ENCODE results near the gene ACTL6B.
A peak's percentile ranks its signal among the peaks of the same experiment; 100 is the strongest.
"Not testable (repeated sequence)": the region's sequence is repeated elsewhere in the genome, so short reads cannot be mapped to it uniquely, and the experiment has no call there.

The ACTL6B gene

GRCh38 chr7:100671353-100672327, 15.4 kb upstream of the ACTL6B start:
- Mint-ChIP-seq H3K9me3 (no peaks in the 10 kb centered on the region), H3K4me3 (peak overlapping the region in 1 of 2 donors; percentile 89), H3K27me3 (peaks cover 0 to 7% of the 10 kb centered on the region in 2 donors), H3K4me1 (ENCODE audit: low read depth in 2 of 2) (peaks cover 4 to 9% of the 10 kb centered on the region in 2 donors), H3K36me3 (ENCODE audit: insufficient read depth) (peaks cover 45% of the 10 kb centered on the region), H3K27ac (no peak overlapping the region)
- no peak for ATAC-seq (replicated peaks)
- no peak for DNase-seq

- no peak overlapping the region for H3K4me3 Mint-ChIP-seq
- no peak for ATAC-seq (replicated peaks)
- H3K9me3 Mint-ChIP-seq, result no peaks in the 10 kb centered on the region
- peaks cover 3 to 19% of the 10 kb centered on the region in 2 donors for H3K27me3 Mint-ChIP-seq
- H3K4me1 Mint-ChIP-seq (ENCODE audit: low read depth in 2 of 2), result peaks cover 4 to 5% of the 10 kb centered on the region in 2 donors
- H3K27ac Mint-ChIP-seq, result no peak overlapping the region
- no peak for DNase-seq
- peaks cover 29% of the 10 kb centered on the region for H3K36me3 Mint-ChIP-seq (ENCODE audit: insufficient read depth)
Measured at GRCh38 chr7:100670074-100670473, 13.8 kb upstream of the ACTL6B start.

DNA sequence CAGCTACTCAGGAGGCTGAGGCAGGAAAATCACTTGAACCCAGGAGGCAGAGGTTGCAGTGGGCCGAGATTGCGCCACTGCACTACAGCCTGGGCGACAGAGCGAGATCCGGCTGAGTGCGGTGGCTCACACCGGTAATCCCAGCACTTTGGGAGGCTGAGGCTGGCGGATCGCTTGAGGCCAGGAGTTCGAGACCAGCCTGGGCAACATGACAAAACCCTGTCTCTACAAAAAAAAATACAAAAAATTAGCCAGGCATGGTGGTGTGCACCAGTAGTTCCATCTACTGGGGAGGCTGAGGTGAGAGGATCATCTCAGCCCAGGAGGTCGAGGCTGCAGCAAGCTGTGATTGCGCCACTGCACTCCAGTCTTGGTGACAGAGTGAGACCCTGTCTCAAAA, 12.9 kb upstream of the ACTL6B start:
- H3K9me3 Mint-ChIP-seq; H3K27ac Mint-ChIP-seq; DNase-seq; ATAC-seq (replicated peaks); H3K4me1 Mint-ChIP-seq (ENCODE audit: low read depth in 2 of 2); H3K4me3 Mint-ChIP-seq: not testable (repeated sequence)
- Mint-ChIP-seq H3K27me3 (peaks cover 5 to 21% of the 10 kb centered on the region in 2 donors), H3K36me3 (ENCODE audit: insufficient read depth) (peaks cover 21% of the 10 kb centered on the region)

DNA sequence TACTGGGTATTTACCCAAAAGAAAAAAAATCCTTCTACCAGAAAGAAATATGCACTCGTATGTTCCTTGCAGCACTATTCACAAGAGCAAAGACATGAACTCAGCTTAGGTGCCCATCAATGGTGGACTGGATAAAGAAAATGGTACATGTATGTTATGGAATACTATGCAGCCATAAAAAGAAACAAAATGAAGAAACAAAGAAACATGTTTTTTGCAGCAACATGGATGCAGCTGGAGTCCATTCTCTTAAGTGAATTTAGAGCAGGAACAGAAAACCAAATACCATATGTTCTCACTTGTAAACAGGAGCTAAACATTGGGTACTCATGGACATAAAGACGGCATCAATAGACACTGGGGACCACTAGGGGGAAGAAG, 11.8 kb upstream of the ACTL6B start:
- H3K4me1 Mint-ChIP-seq (ENCODE audit: low read depth in 2 of 2), result peaks cover 2 to 4% of the 10 kb centered on the region in 2 donors
- ATAC-seq (replicated peaks) (no peak), DNase-seq (no peak)
- no peak overlapping the region for H3K4me3 Mint-ChIP-seq
- H3K27me3 Mint-ChIP-seq, result peaks cover 5 to 21% of the 10 kb centered on the region in 2 donors
- H3K36me3 Mint-ChIP-seq (ENCODE audit: insufficient read depth), result peaks cover 10% of the 10 kb centered on the region
- H3K9me3 Mint-ChIP-seq, result no peaks in the 10 kb centered on the region
- no peak overlapping the region for H3K27ac Mint-ChIP-seq

- Mint-ChIP-seq H3K27me3 (peaks cover 5 to 21% of the 10 kb centered on the region in 2 donors), H3K4me1 (ENCODE audit: low read depth in 2 of 2) (peaks cover under 1 to 4% of the 10 kb centered on the region in 2 donors), H3K4me3 (no peak overlapping the region), H3K27ac (no peak overlapping the region), H3K9me3 (no peaks in the 10 kb centered on the region), H3K36me3 (ENCODE audit: insufficient read depth) (peaks cover 5% of the 10 kb centered on the region)
- DNase-seq (no peak), ATAC-seq (replicated peaks) (no peak)
Measured at GRCh38 chr7:100667331-100668068, 11.3 kb upstream of the ACTL6B start.

GRCh38 chr7:100665168-100665726, 9.0 kb upstream of the ACTL6B start:
- Mint-ChIP-seq H3K4me3 (no peak overlapping the region), H3K9me3 (no peaks in the 10 kb centered on the region), H3K36me3 (ENCODE audit: insufficient read depth) (no peaks in the 10 kb centered on the region), H3K27me3 (peaks cover 5 to 27% of the 10 kb centered on the region in 2 donors), H3K4me1 (ENCODE audit: low read depth in 2 of 2) (peaks cover 0 to 4% of the 10 kb centered on the region in 2 donors), H3K27ac (no peak overlapping the region)
- DNase-seq (no peak), ATAC-seq (replicated peaks) (no peak)

DNA sequence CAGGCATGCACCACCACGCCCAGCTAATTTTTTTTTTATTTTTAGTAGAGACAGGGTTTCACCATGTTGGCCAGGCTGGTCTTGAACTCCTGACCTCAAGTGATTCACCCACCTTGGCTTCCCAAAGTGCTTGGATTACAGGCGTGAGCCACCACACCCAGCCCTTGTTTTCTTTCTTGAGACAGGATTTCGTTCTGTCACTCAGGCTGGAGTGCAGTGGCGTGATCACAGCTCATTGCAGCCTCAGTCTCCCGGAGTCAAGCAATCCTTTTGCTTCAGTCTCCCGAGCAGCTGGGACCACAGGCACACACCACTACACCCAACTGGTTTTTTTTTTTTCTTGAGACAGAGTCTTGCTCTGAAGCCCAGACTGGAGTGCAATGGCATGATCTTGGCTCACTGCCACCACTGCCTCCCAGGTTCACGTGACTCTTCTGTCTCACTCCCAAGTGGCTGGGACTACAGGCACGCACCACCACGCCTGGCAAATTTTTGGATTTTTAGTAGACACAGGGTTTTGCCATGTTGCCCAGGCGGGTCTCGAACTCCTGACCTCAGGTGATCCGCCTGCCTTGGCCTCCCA, 6.0 kb upstream of the ACTL6B start:
- DNase-seq, result not testable (repeated sequence)

GRCh38 chr7:100654908-100655831, 1.1 kb downstream of the ACTL6B start:
- ATAC-seq (replicated peaks) (no peak), DNase-seq (no peak)
- H3K9me3 Mint-ChIP-seq, result no peaks in the 10 kb centered on the region
- no peaks in the 10 kb centered on the region for H3K36me3 Mint-ChIP-seq (ENCODE audit: insufficient read depth)
- H3K4me3 Mint-ChIP-seq, result no peak overlapping the region
- H3K4me1 Mint-ChIP-seq (ENCODE audit: low read depth in 2 of 2), result peaks cover 0 to 4% of the 10 kb centered on the region in 2 donors
- H3K27me3 Mint-ChIP-seq, result peaks cover 44 to 71% of the 10 kb centered on the region in 2 donors
- H3K27ac Mint-ChIP-seq, result no peak overlapping the region

More for the DNA sequence above, 6.0 kb upstream of the ACTL6B start:
- ATAC-seq (replicated peaks); H3K4me1 Mint-ChIP-seq (ENCODE audit: low read depth in 2 of 2); H3K9me3 Mint-ChIP-seq; H3K4me3 Mint-ChIP-seq; H3K36me3 Mint-ChIP-seq (ENCODE audit: insufficient read depth); H3K27ac Mint-ChIP-seq: not testable (repeated sequence)
- H3K27me3 Mint-ChIP-seq, result peaks cover 16 to 45% of the 10 kb centered on the region in 2 donors

GRCh38 chr7:100649826-100650565, 6.3 kb downstream of the ACTL6B start:
- Mint-ChIP-seq H3K4me1 (ENCODE audit: low read depth in 2 of 2) (peaks cover 0 to 4% of the 10 kb centered on the region in 2 donors), H3K4me3 (no peak overlapping the region), H3K9me3 (no peaks in the 10 kb centered on the region), H3K36me3 (ENCODE audit: insufficient read depth) (peaks cover 3% of the 10 kb centered on the region), H3K27ac (no peak overlapping the region), H3K27me3 (peaks cover 45 to 78% of the 10 kb centered on the region in 2 donors)
- ATAC-seq (replicated peaks) (no peak), DNase-seq (no peak)

DNA sequence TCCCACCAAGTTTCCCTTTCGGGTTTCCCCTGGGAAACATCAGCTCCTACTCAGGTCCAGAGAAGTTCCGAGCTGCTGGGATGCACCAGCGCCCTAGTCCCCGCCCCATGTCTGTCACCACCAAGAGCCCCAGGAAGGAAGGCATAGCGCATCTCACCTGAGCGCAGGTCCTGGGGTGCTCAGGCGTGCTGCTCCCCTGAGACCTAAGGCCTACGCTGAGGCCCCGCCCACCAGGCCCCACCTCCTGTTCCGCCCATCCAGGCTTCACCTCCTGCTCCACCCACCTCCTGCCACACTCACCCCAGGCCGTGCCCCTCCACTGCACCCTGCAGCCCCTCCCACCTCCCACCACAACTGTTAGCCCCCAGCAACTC, 13.7 kb downstream of the ACTL6B start:
- peaks cover 0 to 4% of the 10 kb centered on the region in 2 donors for H3K4me1 Mint-ChIP-seq (ENCODE audit: low read depth in 2 of 2)
- peaks cover 19 to 45% of the 10 kb centered on the region in 2 donors for H3K27me3 Mint-ChIP-seq
- peaks cover 2% of the 10 kb centered on the region for H3K36me3 Mint-ChIP-seq (ENCODE audit: insufficient read depth)
- no peak for DNase-seq
- ATAC-seq (replicated peaks), result peak; percentile 51
- H3K27ac Mint-ChIP-seq, result no peak overlapping the region
- H3K9me3 Mint-ChIP-seq, result no peaks in the 10 kb centered on the region
- no peak overlapping the region for H3K4me3 Mint-ChIP-seq

DNA sequence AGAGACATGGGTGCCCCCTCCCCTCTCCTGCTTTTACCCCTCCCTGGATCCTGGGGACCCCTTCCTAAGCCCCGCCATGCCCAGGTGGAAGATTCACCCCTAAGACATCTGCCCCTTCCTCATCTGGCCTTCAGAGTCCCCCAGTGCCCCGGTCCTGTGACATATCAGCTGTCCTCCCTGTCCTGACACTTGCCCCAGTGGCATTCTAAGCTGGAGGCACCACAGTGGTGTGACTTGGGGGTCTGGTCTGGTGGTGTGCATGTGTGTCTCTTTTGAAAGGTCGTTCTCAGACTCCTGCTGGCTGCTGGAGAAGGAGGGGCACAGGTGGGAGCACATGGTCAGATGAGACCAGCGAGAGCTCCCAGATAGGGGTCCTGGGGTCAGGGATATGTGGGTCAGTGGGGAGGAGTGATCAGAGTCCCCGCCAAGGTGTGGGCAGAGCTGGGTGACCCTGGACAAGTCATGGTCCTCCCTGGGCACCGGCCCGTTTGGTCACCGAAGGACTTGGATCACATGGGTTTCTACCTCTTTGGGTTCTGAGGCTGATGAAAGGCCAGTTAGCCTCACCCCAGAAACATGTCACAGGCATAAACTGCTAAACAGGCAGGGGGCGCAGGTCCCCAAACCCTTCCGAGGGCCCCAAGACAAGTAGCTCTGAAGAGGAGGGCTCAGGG, 14.3 kb downstream of the ACTL6B start:
- Mint-ChIP-seq H3K4me1 (ENCODE audit: low read depth in 2 of 2) (peaks cover 0 to 4% of the 10 kb centered on the region in 2 donors), H3K4me3 (no peak overlapping the region), H3K9me3 (no peaks in the 10 kb centered on the region), H3K36me3 (ENCODE audit: insufficient read depth) (no peaks in the 10 kb centered on the region), H3K27me3 (peaks cover 19 to 40% of the 10 kb centered on the region in 2 donors), H3K27ac (peak overlapping the region in 1 of 2 donors; percentile 20)
- DNase-seq (no peak), ATAC-seq (replicated peaks) (no peak)

Data from effector memory CD8-positive, alpha-beta T cell (primary cell).